IMR-90 (cell line): ENCODE measurements around the gene CPSF4L. TPM values are rescaled to one million over a fixed set of nuclear protein-coding genes. Genes with fewer than 3 reads are reported as not detected.

ENCODE experiments used
- ATAC-seq: fragments of 200-7000 bp; cut with Tn5 transposase; 2 replicates; pipeline ENCODE4 v1.9.1; 2020; ENCODE audit warnings: low read depth, mild to moderate bottlenecking, moderate library complexity
- BruUV-seq: library from RNA; stranded (reverse); fragments of 400-500 nt; replicated peaks from 2 replicates; lab custom pipeline; 2021; lab: Mats Ljungman, UMichigan
- CTCF ChIA-PET: fragments of 300-600 bp; formaldehyde crosslinking; extraction: SDS; loops from one replicate; lab custom pipeline; 2021; ENCODE audit warnings: antibody characterized with exemption; lab: Yijun Ruan, JAX
- POLR2A ChIA-PET: fragments of 300-600 bp; sonication (Branson Sonifier 250); formaldehyde crosslinking; loops from one replicate; lab custom pipeline; 2022; ENCODE audit warnings: antibody characterized with exemption; ENCODE audit not compliant: unreplicated experiment; lab: Charles Lee
- DNase-seq: peaks from one replicate; pipeline ENCODE4 v3.0.0; 2013
- H2AFZ ChIP-seq: replicated peaks from 2 replicates; pipeline ENCODE3; 2013; ENCODE audit warnings: low read length, mild to moderate bottlenecking; ENCODE audit not compliant: poor library complexity
- H2AK5ac ChIP-seq: 2 replicates; pipeline ENCODE4 v1.6.1; 2013; ENCODE audit warnings: low read depth, low read length, inconsistent platforms
- H2AK9ac ChIP-seq: replicated peaks from 2 replicates; pipeline ENCODE3; 2013; ENCODE audit warnings: mild to moderate bottlenecking, low read depth, low read length, moderate library complexity; ENCODE audit not compliant: poor library complexity
- H2BK120ac ChIP-seq: 2 replicates; pipeline ENCODE4 v1.6.1; 2013; ENCODE audit warnings: low read depth, low read length, inconsistent platforms
- H2BK15ac ChIP-seq: 3 replicates; pipeline ENCODE4 v1.6.1; 2013; ENCODE audit warnings: low read depth, low read length, inconsistent platforms
- H2BK20ac ChIP-seq: 2 replicates; pipeline ENCODE4 v1.6.1; 2013; ENCODE audit warnings: low read depth, mild to moderate bottlenecking, inconsistent platforms, low read length, moderate library complexity
- H2BK5ac ChIP-seq: 2 replicates; pipeline ENCODE4 v1.6.1; 2013; ENCODE audit warnings: mild to moderate bottlenecking, low read depth, low read length, inconsistent platforms; ENCODE audit not compliant: poor library complexity, severe bottlenecking
- H3K14ac ChIP-seq: replicated peaks from 2 replicates; pipeline ENCODE4 v1.6.1; 2013; ENCODE audit warnings: low read depth, low read length, inconsistent platforms
- H3K18ac ChIP-seq: 2 replicates; pipeline ENCODE4 v1.6.1; 2013; ENCODE audit warnings: low read depth, low read length, control low read depth
- H3K23ac ChIP-seq: 2 replicates; pipeline ENCODE4 v1.6.1; 2013; ENCODE audit warnings: low read depth, low read length, inconsistent platforms
- H3K27ac ChIP-seq: 2 replicates; pipeline ENCODE4 v1.5.1; 2013; ENCODE audit warnings: mild to moderate bottlenecking, control low read depth, low read length; ENCODE audit not compliant: insufficient read depth
- H3K27me3 ChIP-seq: 2 replicates; pipeline ENCODE4 v1.6.1; 2013; ENCODE audit warnings: low read length; ENCODE audit not compliant: control insufficient read depth, insufficient read depth
- H3K36me3 ChIP-seq: 2 replicates; pipeline ENCODE4 v1.6.1; 2013; ENCODE audit warnings: low read length, mixed read lengths; ENCODE audit not compliant: control insufficient read depth, insufficient read depth
- H3K4ac ChIP-seq: 2 replicates; pipeline ENCODE4 v1.6.1; 2013; ENCODE audit warnings: low read depth, low read length, inconsistent platforms
- H3K4me1 ChIP-seq: 2 replicates; pipeline ENCODE4 v1.6.1; 2013; ENCODE audit warnings: low read length, mixed read lengths; ENCODE audit not compliant: control insufficient read depth, insufficient read depth
- H3K4me2 ChIP-seq: 2 replicates; pipeline ENCODE4 v1.6.1; 2013; ENCODE audit warnings: low read depth, mild to moderate bottlenecking, control low read depth, low read length, moderate library complexity
- H3K4me3 ChIP-seq: 2 replicates; pipeline ENCODE4 v1.5.1; 2013; ENCODE audit warnings: low read depth, mild to moderate bottlenecking, control low read depth, low read length, moderate library complexity; ENCODE audit not compliant: insufficient read depth
- H3K56ac ChIP-seq: 2 replicates; pipeline ENCODE4 v1.6.1; 2013; ENCODE audit warnings: low read length, inconsistent platforms; ENCODE audit not compliant: insufficient read depth; ENCODE audit errors: extremely low read depth
- H3K79me1 ChIP-seq, 2 experiments: 2 replicates each; pipeline ENCODE4 v1.6.1; 2013; ENCODE audit warnings: low read length in 2 of 2, inconsistent platforms in 1 of 2, low read depth in 1 of 2
- H3K9ac ChIP-seq: 2 replicates; pipeline ENCODE4 v1.6.1; 2013; ENCODE audit warnings: low read depth, low read length, control low read depth
- H3K9me1 ChIP-seq: 2 replicates; pipeline ENCODE4 v1.6.1; 2013; ENCODE audit warnings: low read length, inconsistent platforms; ENCODE audit not compliant: insufficient read depth
- H3K9me3 ChIP-seq: 2 replicates; pipeline ENCODE4 v1.6.1; 2013; ENCODE audit warnings: low read length; ENCODE audit not compliant: control insufficient read depth, insufficient read depth
- H4K20me1 ChIP-seq: 2 replicates; pipeline ENCODE4 v1.6.1; 2013; ENCODE audit warnings: low read length, inconsistent platforms; ENCODE audit not compliant: insufficient read depth
- H4K5ac ChIP-seq: 2 replicates; pipeline ENCODE4 v1.6.1; 2013; ENCODE audit warnings: mild to moderate bottlenecking, low read depth, low read length, control low read depth
- H4K8ac ChIP-seq, 2 experiments: 2 replicates each; pipeline ENCODE4 v1.6.1; 2013; ENCODE audit warnings: low read depth in 2 of 2, low read length in 2 of 2, control low read depth in 1 of 2, inconsistent platforms in 1 of 2
- H4K91ac ChIP-seq: 2 replicates; pipeline ENCODE4 v1.6.1; 2013; ENCODE audit warnings: low read depth, low read length, inconsistent platforms; ENCODE audit not compliant: insufficient read depth
- NFE2L2 ChIP-seq: fragments of 150-350 bp; IDR thresholded peaks from 2 replicates; pipeline ENCODE4 v1.6.1; 2016; ENCODE audit warnings: low read depth, mild to moderate bottlenecking, low read length
- RAD21 ChIP-seq: IDR thresholded peaks from 2 replicates; pipeline ENCODE4 v1.6.1; 2012; ENCODE audit warnings: low read length, improper control_type of control experiment
- WGBS, 2 experiments: methylation state at CpG; one replicate each; pipeline versions ENCODE4 v1.1.5 to v1.1.7; 2013; ENCODE audit warnings: missing lambda C conversion rate in 2 of 2; ENCODE audit not compliant: insufficient read length in 1 of 2; ENCODE audit errors: extremely low coverage in 2 of 2; 5-methylcytosine and 5-hydroxymethylcytosine counted together
- dilution Hi-C: fragments of 300-500 bp; cut with HindIII; formaldehyde crosslinking; loops from one replicate; pipeline ENCODE4 v1.14.3; 2018; ENCODE audit warnings: low sequenced_read_pairs; ENCODE audit not compliant: unreplicated experiment
- in situ Hi-C: fragments of 300-500 bp; cut with MboI; formaldehyde crosslinking; loops from 3 replicates; pipeline ENCODE4 v1.14.3; 2019; ENCODE audit warnings: low sequenced_read_pairs, inconsistent platforms, mixed read lengths
- intact Hi-C: fragments of 100-400 bp; cut with micrococcal nuclease; formaldehyde crosslinking; loops from 2 replicates; pipeline ENCODE4 v1.10.0; 2022
- polyA plus RNA-seq, 3 experiments: library from polyadenylated mRNA; depleted of rRNA; stranded (reverse); fragments of >200 nt; gene quantifications; 2 replicates each; pipeline ENCODE4 v1.2.3, GENCODE V29; 2012; ENCODE audit warnings: low replicate concordance in 1 of 3
- total RNA-seq: library from RNA; depleted of rRNA; stranded (reverse); fragments of >200 nt; gene quantifications from 2 replicates; pipeline ENCODE4 v1.2.3, GENCODE V29; 2012

Gene CPSF4L
- total and polyA plus RNA-seq, 2 of the 4 experiments (the other 2 are of a cell fraction), result not detected

DNA sequence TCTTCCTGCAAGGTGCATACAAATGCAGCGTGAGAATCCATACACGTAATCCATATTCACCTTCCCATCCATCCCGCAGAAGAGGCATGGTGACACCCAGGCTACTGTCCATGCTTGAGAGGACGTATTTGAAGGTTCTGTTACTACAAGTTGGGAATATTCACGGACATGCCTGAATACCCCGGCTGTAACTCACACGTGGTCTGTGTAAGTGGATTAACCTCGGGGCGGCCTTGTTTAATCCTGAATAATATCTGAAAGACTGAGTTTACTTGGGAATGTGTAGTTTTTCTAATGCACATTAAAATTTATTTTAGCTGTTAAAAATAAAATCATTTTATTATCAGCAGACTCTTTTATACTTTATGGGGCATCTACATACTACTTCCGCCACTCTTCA is 13.1 kb downstream of the CPSF4L start:
- no peak overlapping the region for H3K9ac ChIP-seq
- H2BK20ac ChIP-seq, result no peak overlapping the region
- intact Hi-C loops, result loop anchor here (5.0 kb wide), 1 partner anchor 521 kb away; no protein-coding TSS in a partner anchor
- H3K4me2 ChIP-seq, result no peak overlapping the region
- no peak overlapping the region for H3K14ac ChIP-seq
- H3K4me3 ChIP-seq, result no peak overlapping the region
- in situ Hi-C loops, result loop anchor here (5.0 kb wide), 1 partner anchor 521 kb away; no protein-coding TSS in a partner anchor
- H3K27me3 ChIP-seq, result no peaks in the 10 kb centered on the region
- no peak overlapping the region for H4K8ac ChIP-seq
- H3K9me1 ChIP-seq, result no peaks in the 10 kb centered on the region; the same call in 1 of the 2 replicates
- no peak overlapping the region for H3K4ac ChIP-seq
- no peak overlapping the region for H2BK120ac ChIP-seq
- no peak overlapping the region for H2BK15ac ChIP-seq
- dilution Hi-C loops, result no loop called here
- POLR2A ChIA-PET, result no interaction called here
- H3K36me3 ChIP-seq, result peaks cover 28% of the 10 kb centered on the region
- H2AFZ ChIP-seq, result no peak overlapping the region
- ATAC-seq, result no peak
- H4K5ac ChIP-seq, result no peak overlapping the region
- CTCF ChIA-PET, result interaction anchor here (0.9 to 1.4 kb wide), 4 partner anchors 9 to 521 kb away, joined by 3 to 7 read pairs (median 5); no protein-coding TSS in a partner anchor
- H2BK5ac ChIP-seq, result no peak overlapping the region
- 0 out of 2 replicates have a peak, but pooled peaks cover 3% of the 10 kb centered on the region for H4K20me1 ChIP-seq
- H3K79me1 ChIP-seq, result peaks cover 0 to 3% of the 10 kb centered on the region in 2 experiments; a peak in 1 of 4 replicates
- no peaks in the 10 kb centered on the region for H3K9me3 ChIP-seq
- no peak overlapping the region for H3K27ac ChIP-seq
- no peak overlapping the region for H2AK9ac ChIP-seq
- no peak overlapping the region for H4K91ac ChIP-seq
- H3K56ac ChIP-seq, result no peak overlapping the region
- WGBS, 2 experiments, result no CpG with 5 or more reads among the region's 10 CpGs
- no TSS peak for BruUV-seq
- H3K18ac ChIP-seq, result no peak overlapping the region
- no peak overlapping the region for H3K23ac ChIP-seq
- DNase-seq, result no peak
- H2AK5ac ChIP-seq, result no peak overlapping the region
- H3K4me1 ChIP-seq, result no peaks in the 10 kb centered on the region
- TF ChIP-seq RAD21 (no peak), NFE2L2 (no peak)
